NCI-H524 (cell line): ENCODE results near the gene OR5M11.
"Not testable (repeated sequence)": the region's sequence is repeated elsewhere in the genome, so short reads cannot be mapped to it uniquely, and the experiment has no call there.

ENCODE experiments used
- DNase-seq, 2 experiments: peaks; one replicate each; lab custom pipeline; 2025; lab: John Stamatoyannopoulos, UW

OR5M11 gene

DNA sequence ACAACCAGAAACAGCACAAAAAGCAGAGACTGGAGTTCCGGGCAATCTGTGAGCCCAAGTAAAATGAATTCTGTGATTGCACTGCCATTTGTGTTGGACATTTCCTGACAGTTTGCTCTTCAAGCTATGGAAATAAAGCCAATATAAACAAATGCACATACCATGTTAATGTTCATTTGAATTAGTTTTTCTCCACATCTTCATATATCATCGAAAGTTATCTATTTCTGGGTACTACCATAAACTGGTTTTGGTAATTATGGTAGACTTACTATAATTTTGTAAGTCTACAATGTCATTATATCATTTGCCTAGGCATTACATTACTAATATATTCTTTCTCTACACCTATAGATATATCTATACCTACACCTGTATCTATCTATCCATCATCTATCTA lies at the start of gene OR5M11:
TSS of gene OR5M11 (minus strand) at position 101 of the 400 bp plus-strand sequence. CDS start at position 101, 0 bp downstream.
- no peak for DNase-seq

DNA sequence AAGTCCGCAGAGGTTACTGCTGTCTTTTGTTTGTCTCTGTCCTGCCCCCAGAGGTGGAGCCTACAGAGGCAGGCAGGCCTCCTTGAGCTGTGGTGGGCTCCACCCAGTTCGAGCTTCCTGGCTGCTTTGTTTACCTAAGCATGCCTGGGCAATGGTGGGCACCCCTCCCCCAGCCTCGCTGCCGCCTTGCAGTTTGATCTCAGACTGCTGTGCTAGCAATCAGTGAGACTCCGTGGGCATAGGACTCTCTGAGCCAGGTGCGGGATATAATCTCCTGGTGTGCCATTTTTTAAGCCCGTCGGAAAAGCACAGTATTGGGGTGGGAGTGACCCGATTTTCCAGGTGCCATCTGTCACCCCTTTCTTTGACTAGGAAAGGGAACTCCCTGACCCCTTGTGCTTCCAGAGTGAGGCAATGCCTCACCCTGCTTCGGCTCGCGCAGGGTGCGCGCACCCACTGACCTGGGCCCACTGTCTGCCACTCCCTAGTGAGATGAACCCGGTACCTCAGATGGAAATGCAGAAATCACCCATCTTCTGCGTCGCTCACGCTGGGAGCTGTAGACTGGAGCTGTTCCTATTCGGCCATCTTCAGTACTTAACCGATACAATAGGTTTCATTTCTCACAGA lies 49.1 kb upstream of the OR5M11 start:
- not testable (repeated sequence) for DNase-seq

DNA sequence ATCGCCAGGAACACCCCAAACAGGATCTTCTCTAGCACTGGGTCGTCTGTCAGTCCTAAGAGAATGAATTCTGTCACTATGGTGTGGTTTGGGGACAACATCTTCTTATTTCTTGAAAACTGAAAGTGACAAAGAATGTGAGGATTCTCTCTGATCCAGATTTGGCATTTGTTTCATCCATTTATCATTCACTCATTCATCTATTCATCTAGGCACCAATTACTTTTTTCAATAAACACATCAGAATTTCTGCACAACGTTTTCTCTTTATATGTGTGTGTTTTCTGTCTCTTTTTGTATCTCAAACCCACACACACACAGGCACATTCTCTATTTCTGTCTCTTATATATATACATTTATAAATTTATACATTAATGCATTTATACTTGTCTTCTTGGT lies 34.6 kb upstream of the OR5M11 start, which contains the start of gene OR5M10:
TSS of gene OR5M10 (minus strand) at position 101 of the 400 bp plus-strand sequence. CDS start at position 101, 0 bp downstream.
- DNase-seq: no peak

DNA sequence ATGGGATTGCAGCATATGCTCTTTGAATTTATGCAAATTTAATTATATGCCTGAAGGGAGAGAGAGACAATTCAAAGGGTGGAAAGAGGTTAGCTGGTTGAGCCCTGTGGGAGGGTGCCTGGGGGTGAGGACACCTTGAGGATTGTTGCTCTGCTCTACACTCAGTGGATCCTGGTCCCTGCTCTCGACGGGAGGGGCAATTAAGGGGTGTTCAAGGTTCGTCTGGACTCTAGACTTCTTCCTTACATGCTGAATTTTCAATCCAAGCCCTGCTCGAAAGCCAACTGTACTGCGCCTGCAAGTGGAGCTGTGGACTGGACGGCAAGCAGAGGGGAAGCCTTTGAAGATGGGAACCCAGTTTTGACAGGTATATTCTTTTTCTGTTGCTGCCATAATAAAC lies 15.5 kb upstream of the OR5M11 start:
- DNase-seq: no peak

DNA sequence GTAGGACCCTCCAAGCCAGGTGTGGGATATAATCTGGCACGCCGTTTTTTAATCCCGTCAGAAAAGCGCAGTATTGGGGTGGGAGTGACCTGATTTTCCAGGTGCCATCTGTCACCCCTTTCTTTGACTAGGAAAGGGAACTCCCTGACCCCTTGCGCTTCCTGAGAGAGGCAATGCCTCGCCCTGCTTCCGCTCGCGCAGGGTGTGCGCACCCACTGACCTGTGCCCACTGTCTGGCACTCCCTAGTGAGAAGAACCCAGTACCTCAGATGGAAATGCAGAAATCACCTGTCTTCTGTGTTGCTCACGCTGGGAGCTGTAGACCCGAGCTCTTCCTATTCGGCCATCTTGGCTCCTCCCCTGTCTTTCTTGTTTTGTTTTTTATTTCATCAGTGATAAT lies 11.6 kb upstream of the OR5M11 start:
- DNase-seq: not testable (repeated sequence)

DNA sequence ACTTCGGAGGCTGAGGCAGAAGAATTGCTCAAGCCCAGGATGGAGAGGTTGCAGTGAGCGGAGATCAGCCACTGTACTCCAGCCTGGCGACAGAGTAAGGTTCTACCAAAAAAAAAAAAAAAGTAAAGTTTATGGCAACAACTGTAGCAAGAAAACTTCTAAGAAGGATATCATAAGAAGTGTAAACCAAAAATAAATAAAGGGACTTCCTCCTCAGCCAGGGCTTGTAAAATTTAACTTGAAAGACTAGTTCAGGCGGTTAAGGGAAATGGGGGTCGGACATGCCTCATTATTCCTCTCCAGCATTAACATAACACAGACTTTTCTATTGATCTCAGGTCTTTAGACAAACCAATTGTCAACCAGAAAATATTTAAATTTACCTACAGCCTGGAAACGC lies 2.5 kb upstream of the OR5M11 start:
- DNase-seq: no peak

DNA sequence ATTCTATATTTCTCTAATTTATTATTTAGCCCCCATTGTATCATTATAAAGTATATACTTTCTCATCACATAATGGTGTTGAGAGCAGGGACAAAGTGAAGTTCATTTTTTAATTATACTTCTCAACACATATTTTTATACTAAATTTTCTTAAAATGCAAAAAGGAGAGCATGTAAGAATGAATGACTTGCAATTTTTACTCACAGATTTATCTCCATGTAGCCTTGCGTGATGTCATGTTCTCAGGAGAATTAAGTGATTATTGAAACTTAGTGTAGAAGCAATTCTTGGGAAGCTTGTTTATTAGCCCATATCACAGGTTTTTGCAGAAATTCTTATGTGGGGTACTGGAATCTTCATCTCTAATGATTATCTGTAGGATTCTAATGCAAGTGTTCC lies 682 bp upstream of the OR5M11 start:
- DNase-seq: no peak

DNA sequence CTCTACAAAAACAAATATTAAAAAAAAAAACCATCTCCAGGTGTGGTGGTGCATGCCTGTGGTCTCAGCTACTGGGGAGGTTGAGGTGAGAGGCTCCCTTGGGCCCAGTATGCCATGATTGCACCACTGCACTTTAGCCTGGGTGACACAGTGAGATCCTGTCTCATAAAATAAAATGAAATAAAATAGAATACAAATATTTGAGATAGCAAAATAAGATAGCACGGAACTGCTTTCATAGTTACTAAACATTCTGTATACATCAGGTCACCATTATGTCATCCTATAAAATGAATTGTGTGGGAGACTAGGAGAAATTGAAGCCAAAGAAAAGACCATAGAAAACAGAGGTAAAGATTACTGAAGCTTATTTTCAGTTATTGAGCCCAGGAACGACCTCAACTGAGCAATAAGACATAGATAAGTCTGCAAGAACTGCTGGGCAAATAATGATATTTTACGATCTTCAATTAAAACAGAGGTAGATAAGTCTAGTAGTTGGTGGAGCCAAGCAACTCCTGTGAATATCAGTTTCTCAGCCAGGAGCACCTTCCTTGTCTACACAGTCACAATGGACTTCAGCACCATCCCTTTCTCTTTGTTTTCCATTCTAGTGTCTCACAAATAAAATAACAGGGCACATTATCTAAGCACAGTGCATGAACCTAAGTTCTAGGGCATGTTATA lies 9.9 kb downstream of the OR5M11 start:
- no peak for DNase-seq

DNA sequence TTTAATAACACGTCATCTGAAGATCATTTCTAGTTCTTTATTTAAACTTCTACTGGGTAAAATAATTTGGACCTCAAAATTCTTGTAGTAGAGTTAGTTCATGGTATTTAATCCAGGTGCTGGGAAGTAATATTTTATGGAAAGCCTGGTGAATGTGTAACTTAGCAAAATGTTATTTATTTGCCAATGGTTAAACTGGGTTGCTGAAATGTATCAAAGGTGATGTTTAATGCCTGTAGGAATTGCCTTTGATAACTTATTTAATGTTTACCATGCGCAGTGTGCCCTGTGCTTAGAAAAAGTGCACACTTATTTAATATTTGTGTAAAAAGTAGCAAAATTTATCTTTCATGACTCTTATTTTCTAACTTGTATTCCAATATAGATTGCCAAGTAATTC lies 11.2 kb downstream of the OR5M11 start:
- no peak for DNase-seq

DNA sequence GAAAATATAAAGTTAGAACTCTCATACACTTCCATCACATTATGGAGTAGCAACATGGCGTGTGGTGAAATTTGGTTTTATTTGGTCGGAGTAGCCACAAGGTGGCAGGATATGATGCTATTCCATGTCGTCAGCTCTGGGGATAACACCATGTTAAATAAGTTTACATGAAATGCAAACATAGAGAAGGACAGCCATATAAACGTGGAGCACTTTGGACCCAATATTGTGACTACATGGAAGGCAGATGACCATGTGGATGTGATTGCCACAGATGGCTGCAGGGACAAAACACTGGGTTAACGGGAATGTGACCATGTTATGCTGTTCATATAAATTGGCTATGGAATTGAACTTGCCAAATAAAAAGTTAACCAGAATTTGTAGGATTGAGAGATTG lies 21.0 kb downstream of the OR5M11 start:
- peak in 1 of 2 experiments; percentile 0 for DNase-seq

DNA sequence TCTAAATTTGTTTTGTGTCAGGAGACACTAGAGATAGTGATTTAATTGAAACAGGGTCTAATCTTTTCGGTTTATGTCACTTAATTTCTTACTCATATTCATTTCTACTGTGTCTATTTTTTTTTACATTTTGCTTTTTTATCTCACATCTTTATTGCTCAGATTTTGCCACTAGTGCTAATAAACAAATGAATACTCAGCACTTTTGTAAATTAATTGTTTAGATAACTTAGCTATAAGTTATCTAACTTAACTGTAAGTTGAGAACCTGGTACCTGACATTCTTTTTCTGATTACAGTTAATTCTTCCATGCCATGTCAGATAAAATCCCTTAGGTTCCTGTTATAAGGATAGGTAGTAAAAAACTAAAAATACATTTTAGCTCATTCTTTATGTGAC lies 29.8 kb downstream of the OR5M11 start:
- no peak for DNase-seq

DNA sequence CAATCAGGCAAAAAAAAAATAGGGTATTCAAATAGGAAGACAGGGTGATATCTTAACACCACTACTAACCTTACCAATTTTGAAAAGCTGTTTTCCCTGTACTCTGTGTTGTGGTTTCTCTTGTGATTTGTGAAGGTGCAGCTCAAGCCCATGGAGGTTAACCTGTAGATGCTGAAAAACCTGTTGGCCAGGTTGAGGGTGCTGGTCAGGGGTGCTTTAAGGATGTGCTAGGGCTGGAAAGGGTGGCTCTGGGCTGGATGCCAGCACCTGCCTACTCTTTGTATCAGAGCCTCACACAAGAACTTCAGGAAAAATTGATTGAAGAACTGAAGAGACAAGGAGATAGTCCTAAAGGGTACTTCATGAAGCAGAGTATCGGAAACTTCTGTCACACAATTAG lies 33.6 kb downstream of the OR5M11 start:
- no peak for DNase-seq

DNA sequence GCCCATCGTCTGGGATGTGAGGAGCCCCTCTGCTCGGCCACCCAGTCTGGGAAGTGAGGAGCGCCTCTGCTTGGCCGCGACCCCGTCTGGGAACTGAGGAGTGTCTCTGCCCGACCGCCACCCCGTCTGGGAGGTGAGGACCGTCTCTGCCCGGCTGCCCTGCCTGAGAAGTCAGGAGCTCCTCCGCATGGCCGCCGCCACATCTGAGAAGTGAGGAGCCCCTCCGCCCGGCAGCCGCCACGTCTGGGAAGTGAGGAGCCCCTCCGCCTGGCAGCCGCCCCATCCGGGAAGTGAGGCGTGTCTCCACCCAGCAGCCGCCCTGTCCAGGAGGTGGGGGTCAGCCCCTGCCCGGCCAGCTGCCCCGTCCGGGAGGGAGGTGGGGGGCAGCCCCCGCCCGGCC lies 46.0 kb downstream of the OR5M11 start:
- DNase-seq: no peak

DNA sequence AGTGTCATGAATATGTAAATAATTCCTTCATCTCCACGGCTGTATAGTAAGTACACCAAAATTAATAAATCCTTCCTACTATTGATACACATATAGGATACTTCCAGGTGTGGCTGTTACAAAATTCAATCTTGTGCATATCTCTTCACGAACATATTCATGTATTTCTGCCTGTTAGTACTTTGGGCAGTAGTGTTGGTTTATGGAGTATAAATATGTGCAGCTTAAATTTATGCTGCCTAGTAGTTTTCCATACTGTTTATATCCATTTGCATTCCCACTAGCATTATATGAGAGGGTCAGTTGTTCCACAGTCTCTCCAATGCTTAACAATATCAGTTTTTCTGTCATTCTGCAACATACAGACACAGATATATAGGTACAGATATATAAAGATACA lies 47.9 kb downstream of the OR5M11 start:
- no peak for DNase-seq
